ENCODE data around the gene FIGLA.

FIGLA gene

GRCh38 chr2:70807828-70808118, 17.3 kb upstream of the FIGLA start:
- no peak for DNase-seq

GRCh38 chr2:70807102-70807827, 16.8 kb upstream of the FIGLA start:
- no peak for DNase-seq

DNA sequence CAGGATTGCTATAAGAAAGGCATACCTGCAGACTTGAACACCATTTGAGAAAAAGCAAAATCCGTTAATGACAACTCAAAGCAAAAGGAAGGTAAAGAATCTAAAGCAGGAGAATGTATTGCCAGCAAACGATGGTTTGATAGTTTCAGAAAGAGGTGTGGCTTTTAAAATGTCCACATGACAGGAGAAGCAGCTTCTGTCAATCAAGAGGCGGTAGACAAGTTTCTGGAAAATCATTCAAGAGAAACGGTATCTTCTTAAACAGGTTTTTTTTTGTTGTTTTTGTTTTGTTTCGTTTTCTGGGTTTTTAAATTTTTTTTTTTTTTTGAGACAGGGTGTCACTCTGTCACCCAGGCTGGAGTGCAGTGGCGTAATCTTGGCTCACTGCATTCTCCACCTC, 16.2 kb upstream of the FIGLA start:
- no peak for DNase-seq

GRCh38 chr2:70806013-70806412, 15.6 kb upstream of the FIGLA start:
- no peak for DNase-seq

- DNase-seq, result no peak
Measured at GRCh38 chr2:70801607-70802263, 11.3 kb upstream of the FIGLA start.

DNA sequence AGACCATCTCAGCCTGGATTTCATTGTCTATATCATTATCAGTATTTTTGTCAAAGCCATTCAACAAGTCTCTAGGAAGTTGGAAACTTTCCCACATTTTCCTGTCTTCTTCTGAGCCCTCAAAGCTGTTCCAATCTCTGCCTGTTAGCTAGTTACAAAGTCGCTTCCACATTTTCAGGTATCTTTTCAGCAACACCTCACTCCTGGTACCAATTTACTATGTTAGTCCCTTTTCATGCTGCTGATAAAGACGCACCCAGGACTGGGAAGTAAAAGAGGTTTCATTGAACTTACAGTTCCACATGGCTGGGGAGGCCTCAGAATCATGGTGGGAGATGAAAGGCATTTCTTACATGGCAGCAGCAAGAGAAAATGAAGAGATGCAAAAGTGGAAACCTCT, 9.3 kb upstream of the FIGLA start:
- DNase-seq, result no peak

DNA sequence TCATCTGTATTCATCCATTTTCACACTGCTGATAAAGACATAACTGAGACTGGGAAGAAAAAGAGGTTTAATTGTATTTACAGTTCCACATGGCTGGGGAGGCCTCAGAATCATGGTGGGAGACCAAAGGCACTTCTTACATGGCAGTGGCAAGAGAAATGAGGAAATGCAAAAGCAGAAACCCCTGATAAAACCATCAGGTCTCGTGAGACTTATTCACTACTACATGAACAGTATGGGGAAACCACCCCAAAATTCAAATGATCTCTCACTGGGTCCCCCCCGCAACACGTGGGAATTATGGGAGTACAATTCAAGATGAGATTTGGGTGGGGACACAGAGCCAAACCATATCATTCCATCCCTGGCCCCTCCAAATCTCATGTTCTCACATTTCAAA, 7.6 kb upstream of the FIGLA start:
- peak; percentile 10 to 68 (median 43) for DNase-seq

DNA sequence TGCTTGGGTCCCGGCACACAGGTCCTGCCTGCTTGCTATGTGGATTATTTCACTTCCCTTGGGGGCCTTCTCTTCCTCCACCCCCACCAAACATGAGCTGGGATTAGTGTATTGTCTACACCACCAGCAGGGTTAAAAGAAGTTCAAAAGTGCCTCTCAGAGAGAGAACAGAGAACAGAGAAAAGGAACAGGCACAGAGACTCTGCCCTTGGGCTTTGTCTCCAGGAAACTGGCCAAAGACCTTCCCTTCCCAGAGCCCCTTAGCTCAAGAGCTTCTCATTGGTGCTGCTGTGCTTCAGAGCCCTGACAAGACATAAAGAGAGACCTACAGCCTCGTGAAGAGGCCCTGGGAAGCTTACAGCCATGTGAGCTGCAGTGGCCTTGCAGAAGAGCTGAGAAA, 7.1 kb upstream of the FIGLA start:
- peak; percentile 9 to 37 (median 24) for DNase-seq

DNA sequence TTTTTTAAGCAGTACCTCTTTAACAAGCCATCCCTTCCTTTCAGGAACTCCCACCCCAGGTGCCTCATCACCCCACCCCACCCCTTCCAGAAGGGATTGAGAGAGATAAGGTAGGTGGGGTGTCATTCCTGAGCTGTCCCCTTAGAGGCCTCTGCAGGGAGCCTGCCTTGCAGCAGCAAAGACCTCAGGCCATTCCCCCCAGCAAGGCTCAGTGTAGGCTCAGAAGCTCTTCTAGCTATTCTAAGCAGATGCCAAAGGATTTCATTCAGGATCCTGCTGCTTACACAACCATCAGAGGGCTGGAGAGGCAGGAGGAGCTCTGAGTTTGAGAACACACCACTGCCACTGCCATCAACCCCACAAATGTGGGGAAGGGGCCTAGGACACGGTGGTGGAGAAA, 5.8 kb upstream of the FIGLA start:
- DNase-seq, result no peak

DNA sequence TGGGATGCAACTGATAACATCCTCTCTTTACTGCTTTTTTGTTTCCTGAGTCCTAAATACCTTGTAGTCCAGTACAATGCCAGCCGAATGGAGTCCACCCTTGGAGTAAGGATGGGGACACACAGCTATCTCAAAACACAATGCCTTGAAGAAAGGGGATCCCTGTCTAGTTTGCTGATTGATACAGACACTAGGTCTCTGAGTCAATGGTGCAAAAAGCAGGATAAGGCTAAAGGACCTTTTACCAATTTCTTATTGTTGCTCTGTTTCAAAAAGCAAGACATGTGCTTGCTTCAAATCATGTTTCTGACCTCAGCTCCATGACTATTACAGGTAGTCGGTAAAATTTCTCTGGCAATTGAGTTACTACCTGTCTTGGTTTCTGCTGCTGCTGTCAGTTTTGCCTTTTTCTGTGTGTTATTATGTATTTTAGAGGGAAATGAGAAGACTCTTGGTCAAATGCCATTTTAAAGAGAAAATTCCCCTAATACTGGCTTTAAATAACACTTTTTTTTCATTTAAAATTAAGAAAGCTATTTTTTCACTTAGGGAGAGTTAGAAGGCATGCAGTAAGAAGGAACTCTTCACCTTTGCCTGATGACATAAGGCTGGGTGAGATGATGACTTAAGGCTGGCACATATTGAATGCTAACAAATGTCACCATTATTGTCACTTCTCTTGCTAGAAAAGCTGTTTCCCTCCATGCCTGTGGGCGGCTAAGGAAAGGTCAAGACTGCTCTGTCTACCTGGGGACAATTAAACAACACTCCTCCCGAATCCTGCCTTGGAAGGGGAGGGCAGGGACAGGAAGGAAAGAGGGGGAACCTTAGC, 4.9 kb upstream of the FIGLA start:
- DNase-seq, result peak; percentile 13 to 49 (median 34)

DNA sequence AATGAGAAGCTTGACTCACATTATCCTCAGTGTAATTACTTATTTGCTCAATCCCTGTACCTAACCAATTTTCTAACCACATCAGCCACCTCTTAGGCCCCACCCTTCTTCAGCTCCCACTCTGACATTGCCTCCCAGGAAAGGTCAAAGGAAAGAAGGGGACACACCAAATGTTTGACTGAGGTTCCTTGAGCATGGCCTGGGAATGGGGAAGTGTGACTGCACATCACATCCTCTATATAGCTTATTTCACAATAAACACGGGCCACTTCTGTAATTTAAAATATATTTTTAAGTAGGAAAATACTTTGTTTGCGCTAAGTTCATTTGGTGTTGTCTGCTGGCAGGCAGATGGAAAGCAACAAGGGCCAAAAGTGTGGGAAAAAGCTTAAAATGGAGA, 3.0 kb upstream of the FIGLA start:
- peak; percentile 74 to 94 (median 88) for DNase-seq

DNA sequence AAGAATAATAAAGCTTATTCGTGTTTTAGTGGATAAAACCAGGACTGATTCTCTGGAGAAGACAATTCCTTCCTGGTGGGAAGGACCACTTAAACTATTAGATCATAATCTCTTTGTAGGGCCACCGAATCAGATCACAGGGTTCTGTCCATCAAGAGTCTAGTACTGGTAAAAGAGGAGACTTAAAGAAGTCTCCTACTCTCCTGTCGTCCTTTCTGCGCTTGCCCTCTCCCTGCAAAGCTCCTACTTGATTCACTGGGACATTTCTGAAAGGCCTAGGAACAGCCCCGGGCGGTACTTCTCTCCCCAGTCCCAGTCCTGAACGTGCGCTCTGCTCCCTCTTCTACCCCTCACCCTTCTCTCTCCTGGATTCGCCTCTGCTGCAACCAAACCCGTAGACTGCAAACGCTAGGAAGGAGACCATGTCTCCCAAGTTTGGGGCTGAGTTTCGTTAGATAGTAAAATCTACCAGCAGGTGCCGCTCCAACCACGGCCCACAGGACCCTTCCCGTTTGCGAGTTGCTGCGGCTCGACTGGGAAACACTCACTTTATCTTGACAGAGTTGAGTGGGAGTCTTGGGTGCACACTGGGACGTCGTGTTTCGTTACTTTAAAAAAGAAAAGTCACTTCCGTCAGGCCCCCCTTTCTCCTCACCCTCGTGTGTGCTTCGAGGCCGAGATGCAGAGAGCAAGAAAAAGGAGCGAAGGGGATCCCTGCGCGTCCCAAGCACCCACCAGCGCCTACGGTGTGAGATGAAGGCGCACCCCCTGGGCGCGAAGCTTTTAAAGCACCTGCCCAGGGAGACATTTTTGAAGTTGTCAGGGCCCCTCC, 923 bp downstream of the FIGLA start:
- DNase-seq, result peak; percentile 85 to 92 (median 89)

GRCh38 chr2:70785137-70785911, 5.1 kb downstream of the FIGLA start:
- DNase-seq, result peak; percentile 53 to 71 (median 63)

- no peak for DNase-seq
Measured at GRCh38 chr2:70784320-70784719, 6.1 kb downstream of the FIGLA start.

GRCh38 chr2:70779911-70780545, 10.4 kb downstream of the FIGLA start:
- DNase-seq, result no peak

GRCh38 chr2:70779491-70779890, 11.0 kb downstream of the FIGLA start:
- DNase-seq, result no peak

- no peak for DNase-seq
Measured at GRCh38 chr2:70778676-70779075, 11.8 kb downstream of the FIGLA start.

GRCh38 chr2:70777450-70777849, 13.0 kb downstream of the FIGLA start:
- no peak for DNase-seq

- DNase-seq, result no peak
Measured at GRCh38 chr2:70776266-70776665, 14.2 kb downstream of the FIGLA start.

DNA sequence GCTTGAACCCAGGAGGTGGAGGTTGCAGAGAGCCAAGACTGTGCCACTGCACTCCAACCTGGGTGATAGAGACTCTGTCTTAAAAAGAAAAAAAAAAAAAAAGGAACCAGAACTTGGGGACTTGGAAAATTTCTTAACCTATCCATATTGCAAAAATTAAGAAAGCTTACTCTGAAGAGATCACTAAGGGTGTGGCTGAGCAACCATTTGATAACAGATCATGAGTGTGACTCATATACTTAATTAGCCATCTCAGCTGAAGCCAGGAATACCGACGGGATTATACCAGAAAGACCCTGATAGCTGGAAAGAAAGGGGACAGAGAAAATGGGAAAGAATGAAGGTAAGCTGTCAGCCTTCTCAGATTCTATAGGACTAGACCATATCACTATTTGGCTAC, 15.3 kb downstream of the FIGLA start:
- DNase-seq, result peak in 1 of 4 experiments; percentile 23

DNA sequence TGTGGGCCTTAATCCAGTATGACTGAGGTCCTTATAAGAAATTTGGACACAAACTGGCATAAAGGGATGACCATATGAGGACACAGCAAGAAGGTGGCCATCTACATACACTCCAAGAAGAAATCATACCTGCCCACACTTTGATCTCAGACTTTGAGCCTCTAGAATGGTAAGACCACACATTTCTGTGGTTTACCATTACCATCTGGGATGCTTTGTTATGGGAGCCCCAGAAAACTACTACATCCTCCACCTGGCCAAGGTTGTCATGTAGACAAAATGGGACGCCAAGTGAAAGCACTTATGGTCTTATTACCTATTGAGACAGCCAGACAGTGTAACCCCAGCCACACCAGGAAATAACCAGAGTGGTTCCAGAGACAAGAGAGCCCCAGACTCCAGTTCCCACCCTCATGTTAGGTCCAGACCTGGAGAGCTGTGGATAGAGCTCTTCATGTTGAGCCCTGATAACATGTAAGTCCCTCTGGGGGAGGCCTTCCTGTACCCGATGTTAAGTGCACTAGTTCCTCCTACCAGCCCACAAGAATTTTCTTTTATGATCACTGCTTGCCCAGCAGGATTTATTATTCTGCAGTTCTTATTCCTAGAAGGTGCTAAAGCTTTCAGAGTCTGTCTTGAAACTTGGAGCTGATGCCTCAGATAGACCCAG, 17.8 kb downstream of the FIGLA start:
- no peak for DNase-seq
